K562 (cell line): ENCODE measurements around the gene FLAD1. TPM values are rescaled to one million over a fixed set of nuclear protein-coding genes. Genes with fewer than 3 reads are reported as not detected.

ENCODE experiments used
- CREM ChIP-seq: IDR thresholded peaks from 2 replicates; pipeline ENCODE4 v1.6.1; 2014; ENCODE audit warnings: antibody characterized with exemption, low read depth
- JUND ChIP-seq, 2 experiments: IDR thresholded peaks; 2 replicates in 1 of 2; 3 replicates in 1 of 2; pipeline ENCODE4 v1.6.1; 2011; ENCODE audit warnings: borderline replicate concordance in 2 of 2, low read depth in 2 of 2, low read length in 2 of 2, improper control_type of control experiment in 1 of 2, missing biosample characterization in 1 of 2, missing genetic modification characterization in 1 of 2, missing genetic modification reagents in 1 of 2
- LEF1 ChIP-seq: fragments of 450-650 bp; IDR thresholded peaks from 2 replicates; pipeline ENCODE4 v1.6.1; 2016; ENCODE audit warnings: mild to moderate bottlenecking
- MECOM ChIP-seq: fragments of 250-450 bp; sonication (Bioruptor Pico); IDR thresholded peaks from 2 replicates; pipeline ENCODE4 v1.8.0; 2022; ENCODE audit warnings: inconsistent platforms
- MTA1 ChIP-seq: fragments of 450-650 bp; IDR thresholded peaks from 2 replicates; pipeline ENCODE4 v1.6.1; 2017; ENCODE audit warnings: borderline replicate concordance
- MYC ChIP-seq, 2 experiments: fragments of 250-450 bp in 1 of 2; sonication (Bioruptor Pico) in 1 of 2; IDR thresholded peaks; 2 replicates each; pipeline versions ENCODE4 v1.5.1 to v1.6.1; 2012 to 2021; ENCODE audit warnings: low read depth in 2 of 2, borderline replicate concordance in 1 of 2, improper control_type of control experiment in 1 of 2, low read length in 1 of 2, mild to moderate bottlenecking in 1 of 2, moderate library complexity in 1 of 2
- NR1H2 ChIP-seq: sonication (generic); formaldehyde crosslinking; IDR thresholded peaks from 2 replicates; pipeline ENCODE4 v1.4.0; 2020; ENCODE audit warnings: mild to moderate bottlenecking, missing genetic modification reagents
- SMARCC2 ChIP-seq: fragments of 450-650 bp; IDR thresholded peaks from 2 replicates; pipeline ENCODE4 v1.6.1; 2017; ENCODE audit warnings: antibody characterized with exemption, moderate library complexity, mild to moderate bottlenecking, low read depth
- STAT5A ChIP-seq: IDR thresholded peaks from 2 replicates; pipeline ENCODE4 v1.6.1; 2012; ENCODE audit warnings: low read length, inconsistent platforms, borderline replicate concordance
- WHSC1 ChIP-seq: IDR thresholded peaks from one replicate; pipeline ENCODE4 v1.6.1; 2012; ENCODE audit warnings: low read length, control low read depth, inconsistent platforms
- ZNF316 ChIP-seq: fragments of 450-650 bp; IDR thresholded peaks from 2 replicates; pipeline ENCODE4 v1.6.1; 2016
- ZNF354B ChIP-seq: fragments of 250-450 bp; sonication (Bioruptor Pico); IDR thresholded peaks from 2 replicates; pipeline ENCODE4 v1.4.0; 2020
- ZNF561 ChIP-seq: fragments of 450-650 bp; formaldehyde crosslinking; conservative IDR thresholded peaks from 2 replicates; pipeline ENCODE4 v1.4.0; 2020; ENCODE audit warnings: mild to moderate bottlenecking, moderate library complexity
- polyA plus RNA-seq, 8 experiments: library from polyadenylated mRNA; depleted of rRNA in 4 of 8; stranded (reverse) in 5 of 8; unstranded in 3 of 8; fragments of >200 nt; fragmentation: Nextera tagmentation in 2 of 8; fragmentation: Illumina TruSeq in 1 of 8; extraction: Ambion mirVana in 2 of 8; extraction: Trizol in 1 of 8; gene quantifications; 2 replicates each; pipeline versions ENCODE4 v1.2.1 to v1.2.3, GENCODE V29; 2011 to 2014; ENCODE audit warnings: inconsistent platforms in 1 of 8, missing spikeins in 1 of 8
- total RNA-seq, 7 experiments: library from RNA; depleted of rRNA in 6 of 7; stranded (reverse); fragments of >200 nt in 6 of 7; fragmentation: Illumina TruSeq in 2 of 7; extraction: Trizol in 2 of 7; gene quantifications; 2 replicates each; pipeline versions ENCODE4 v1.2.1 to v1.2.3, GENCODE V29; 2011 to 2021; ENCODE audit warnings: low replicate concordance in 1 of 7
- TF ChIP-seq, protein P1 (sequence below), 2 experiments: fragments of 450-650 bp; conservative IDR thresholded peaks; 2 replicates each; pipeline ENCODE4 v1.6.1; 2017; ENCODE audit warnings: mild to moderate bottlenecking in 2 of 2, moderate library complexity in 2 of 2
- TF ChIP-seq, protein P2 (sequence below): sonication (generic); IDR thresholded peaks from 2 replicates; pipeline ENCODE4 v1.6.1; 2016
- TF ChIP-seq, protein P3 (sequence below): fragments of 250-450 bp; sonication (Bioruptor Pico); IDR thresholded peaks from 2 replicates; pipeline ENCODE4 v1.4.0; 2020
- TF ChIP-seq, protein P4 (sequence below): fragments of 450-650 bp; IDR thresholded peaks from 2 replicates; pipeline ENCODE4 v1.6.1; 2016; ENCODE audit warnings: missing biosample characterization, missing genetic modification characterization
- TF ChIP-seq, protein P5 (sequence below): fragments of 450-650 bp; formaldehyde crosslinking; IDR thresholded peaks from 2 replicates; pipeline ENCODE4 v1.4.0; 2020; ENCODE audit warnings: mild to moderate bottlenecking
- TF ChIP-seq, protein P6 (sequence below): sonication (generic); formaldehyde crosslinking; IDR thresholded peaks from 2 replicates; pipeline ENCODE4 v1.9.0; 2022; ENCODE audit warnings: mild to moderate bottlenecking, missing genetic modification reagents

The FLAD1 gene
- total and polyA plus RNA-seq, 9 of the 15 experiments (the other 6 are each of a cell fraction or from before 2014, with no cell fraction given), result 24.9 to 85.8 (median 67.0) TPM

DNA sequence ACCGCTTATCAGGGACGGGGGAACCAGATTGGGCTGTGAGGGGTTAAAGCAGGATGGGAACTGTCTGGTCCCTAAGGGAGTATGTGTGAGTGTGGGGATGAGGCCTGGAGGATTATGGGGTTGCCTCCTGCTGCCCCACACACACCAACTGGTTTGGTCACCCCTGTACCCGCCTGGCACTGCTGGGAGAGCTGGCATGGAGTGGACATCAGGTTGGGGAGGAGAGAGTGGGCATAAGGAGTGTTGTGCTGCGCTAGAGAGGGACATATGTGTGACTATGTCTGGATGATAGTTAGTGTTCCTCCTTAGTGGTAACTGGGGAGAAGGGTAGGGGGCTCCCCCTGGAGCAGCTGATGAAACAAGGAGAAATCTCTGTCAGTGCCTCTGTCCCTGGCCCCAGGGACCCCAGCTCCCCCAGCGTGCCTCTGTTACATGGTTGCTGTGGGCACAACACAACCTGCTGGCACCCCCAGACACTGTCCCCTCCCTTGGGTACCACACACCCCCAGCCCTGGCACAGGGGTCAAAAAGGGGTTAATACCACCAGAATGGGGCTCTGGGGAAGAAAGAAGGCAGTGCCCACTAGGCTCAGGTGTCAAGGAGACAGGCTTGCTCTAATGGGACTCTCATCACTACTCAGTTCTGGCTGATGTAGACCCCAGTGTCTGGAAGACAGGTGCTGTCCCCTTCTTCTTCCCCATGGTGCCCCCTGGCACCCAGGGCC lies 21.4 kb downstream of the FLAD1 start (continued):
- TF ChIP-seq CREM (no peak), NR1H2 (no peak), MTA1 (peak; percentile 44; the same call in 1 of the 2 replicates), MECOM (CRISPR knock-in tag) (peak; percentile 59), LEF1 (no peak), STAT5A (no peak), ZNF354B (no peak), ZNF561 (no peak), MYC (IDR thresholded peaks at IDR 0.05; ENCODE audit: low read depth, low read length) (no peak; the same call in 1 of the 2 replicates), MYC (CRISPR knock-in tag; IDR thresholded peaks at IDR 0.05; ENCODE audit: borderline replicate concordance, low read depth) (no peak), JUND (IDR thresholded peaks at IDR 0.05; ENCODE audit: borderline replicate concordance, low read depth, low read length) (no peak), JUND (tag; IDR thresholded peaks at IDR 0.05; ENCODE audit: borderline replicate concordance, low read depth, low read length) (no peak), ZNF316 (no peak), WHSC1 (no peak), SMARCC2 (no peak)
- TF ChIP-seq, protein P1, sequence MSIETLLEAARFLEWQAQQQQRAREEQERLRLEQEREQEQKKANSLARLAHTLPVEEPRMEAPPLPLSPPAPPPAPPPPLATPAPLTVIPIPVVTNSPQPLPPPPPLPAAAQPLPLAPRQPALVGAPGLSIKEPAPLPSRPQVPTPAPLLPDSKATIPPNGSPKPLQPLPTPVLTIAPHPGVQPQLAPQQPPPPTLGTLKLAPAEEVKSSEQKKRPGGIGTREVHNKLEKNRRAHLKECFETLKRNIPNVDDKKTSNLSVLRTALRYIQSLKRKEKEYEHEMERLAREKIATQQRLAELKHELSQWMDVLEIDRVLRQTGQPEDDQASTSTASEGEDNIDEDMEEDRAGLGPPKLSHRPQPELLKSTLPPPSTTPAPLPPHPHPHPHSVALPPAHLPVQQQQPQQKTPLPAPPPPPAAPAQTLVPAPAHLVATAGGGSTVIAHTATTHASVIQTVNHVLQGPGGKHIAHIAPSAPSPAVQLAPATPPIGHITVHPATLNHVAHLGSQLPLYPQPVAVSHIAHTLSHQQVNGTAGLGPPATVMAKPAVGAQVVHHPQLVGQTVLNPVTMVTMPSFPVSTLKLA (conservative IDR thresholded peaks at IDR 0.05), result no peak
- TF ChIP-seq, protein P2, sequence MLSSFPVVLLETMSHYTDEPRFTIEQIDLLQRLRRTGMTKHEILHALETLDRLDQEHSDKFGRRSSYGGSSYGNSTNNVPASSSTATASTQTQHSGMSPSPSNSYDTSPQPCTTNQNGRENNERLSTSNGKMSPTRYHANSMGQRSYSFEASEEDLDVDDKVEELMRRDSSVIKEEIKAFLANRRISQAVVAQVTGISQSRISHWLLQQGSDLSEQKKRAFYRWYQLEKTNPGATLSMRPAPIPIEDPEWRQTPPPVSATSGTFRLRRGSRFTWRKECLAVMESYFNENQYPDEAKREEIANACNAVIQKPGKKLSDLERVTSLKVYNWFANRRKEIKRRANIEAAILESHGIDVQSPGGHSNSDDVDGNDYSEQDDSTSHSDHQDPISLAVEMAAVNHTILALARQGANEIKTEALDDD, result 0 out of 2 replicates have a peak, but pooled peaks have one; percentile 10
- TF ChIP-seq, protein P3, sequence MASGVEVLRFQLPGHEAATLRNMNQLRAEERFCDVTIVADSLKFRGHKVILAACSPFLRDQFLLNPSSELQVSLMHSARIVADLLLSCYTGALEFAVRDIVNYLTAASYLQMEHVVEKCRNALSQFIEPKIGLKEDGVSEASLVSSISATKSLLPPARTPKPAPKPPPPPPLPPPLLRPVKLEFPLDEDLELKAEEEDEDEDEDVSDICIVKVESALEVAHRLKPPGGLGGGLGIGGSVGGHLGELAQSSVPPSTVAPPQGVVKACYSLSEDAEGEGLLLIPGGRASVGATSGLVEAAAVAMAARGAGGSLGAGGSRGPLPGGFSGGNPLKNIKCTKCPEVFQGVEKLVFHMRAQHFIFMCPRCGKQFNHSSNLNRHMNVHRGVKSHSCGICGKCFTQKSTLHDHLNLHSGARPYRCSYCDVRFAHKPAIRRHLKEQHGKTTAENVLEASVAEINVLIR (CRISPR knock-in tag), result no peak
- TF ChIP-seq, protein P4, sequence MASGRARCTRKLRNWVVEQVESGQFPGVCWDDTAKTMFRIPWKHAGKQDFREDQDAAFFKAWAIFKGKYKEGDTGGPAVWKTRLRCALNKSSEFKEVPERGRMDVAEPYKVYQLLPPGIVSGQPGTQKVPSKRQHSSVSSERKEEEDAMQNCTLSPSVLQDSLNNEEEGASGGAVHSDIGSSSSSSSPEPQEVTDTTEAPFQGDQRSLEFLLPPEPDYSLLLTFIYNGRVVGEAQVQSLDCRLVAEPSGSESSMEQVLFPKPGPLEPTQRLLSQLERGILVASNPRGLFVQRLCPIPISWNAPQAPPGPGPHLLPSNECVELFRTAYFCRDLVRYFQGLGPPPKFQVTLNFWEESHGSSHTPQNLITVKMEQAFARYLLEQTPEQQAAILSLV, result no peak
- TF ChIP-seq, protein P5, sequence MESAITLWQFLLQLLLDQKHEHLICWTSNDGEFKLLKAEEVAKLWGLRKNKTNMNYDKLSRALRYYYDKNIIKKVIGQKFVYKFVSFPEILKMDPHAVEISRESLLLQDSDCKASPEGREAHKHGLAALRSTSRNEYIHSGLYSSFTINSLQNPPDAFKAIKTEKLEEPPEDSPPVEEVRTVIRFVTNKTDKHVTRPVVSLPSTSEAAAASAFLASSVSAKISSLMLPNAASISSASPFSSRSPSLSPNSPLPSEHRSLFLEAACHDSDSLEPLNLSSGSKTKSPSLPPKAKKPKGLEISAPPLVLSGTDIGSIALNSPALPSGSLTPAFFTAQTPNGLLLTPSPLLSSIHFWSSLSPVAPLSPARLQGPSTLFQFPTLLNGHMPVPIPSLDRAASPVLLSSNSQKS, result no peak
- TF ChIP-seq, protein P6, sequence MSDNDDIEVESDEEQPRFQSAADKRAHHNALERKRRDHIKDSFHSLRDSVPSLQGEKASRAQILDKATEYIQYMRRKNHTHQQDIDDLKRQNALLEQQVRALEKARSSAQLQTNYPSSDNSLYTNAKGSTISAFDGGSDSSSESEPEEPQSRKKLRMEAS (CRISPR knock-in tag), result no peak
